ENCODE results near the gene LCE4A.

DNA sequence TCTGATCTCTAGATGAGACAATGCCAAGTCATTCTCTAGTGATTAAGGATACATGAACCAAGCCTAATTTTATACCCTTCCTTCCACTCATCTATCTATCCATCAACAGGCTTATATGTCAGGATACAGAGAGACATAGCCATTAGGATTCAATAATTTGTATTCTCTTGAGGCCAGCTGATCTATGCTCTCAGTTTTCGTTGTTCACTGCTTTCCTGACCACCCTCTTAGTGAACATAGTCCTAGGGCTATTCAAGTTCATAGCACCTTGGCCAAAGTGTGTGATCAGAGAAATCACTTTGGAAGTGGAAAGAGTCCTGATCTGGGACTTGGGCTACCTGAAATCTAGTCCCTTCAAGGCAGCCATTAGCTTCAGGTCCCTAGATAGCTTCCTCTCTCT lies 45.6 kb downstream of the LCE4A start:
- TF ChIP-seq YY1 (IDR thresholded peaks at IDR 0.05; ENCODE audit: low read depth) (no peak), RAD21 (IDR thresholded peaks at IDR 0.05; ENCODE audit: low read depth) (no peak), EGR1 (IDR thresholded peaks at IDR 0.05) (no peak), CEBPB (IDR thresholded peaks at IDR 0.05) (no peak), EP300 (IDR thresholded peaks at IDR 0.05; ENCODE audit: borderline replicate concordance) (no peak), ZBTB7A (IDR thresholded peaks at IDR 0.05; ENCODE audit: low read depth) (no peak), TAF1 (IDR thresholded peaks at IDR 0.05; ENCODE audit: low read depth) (no peak), FOXM1 (IDR thresholded peaks at IDR 0.05; ENCODE audit: borderline replicate concordance, low read depth) (no peak)
- TF ChIP-seq, protein P1, sequence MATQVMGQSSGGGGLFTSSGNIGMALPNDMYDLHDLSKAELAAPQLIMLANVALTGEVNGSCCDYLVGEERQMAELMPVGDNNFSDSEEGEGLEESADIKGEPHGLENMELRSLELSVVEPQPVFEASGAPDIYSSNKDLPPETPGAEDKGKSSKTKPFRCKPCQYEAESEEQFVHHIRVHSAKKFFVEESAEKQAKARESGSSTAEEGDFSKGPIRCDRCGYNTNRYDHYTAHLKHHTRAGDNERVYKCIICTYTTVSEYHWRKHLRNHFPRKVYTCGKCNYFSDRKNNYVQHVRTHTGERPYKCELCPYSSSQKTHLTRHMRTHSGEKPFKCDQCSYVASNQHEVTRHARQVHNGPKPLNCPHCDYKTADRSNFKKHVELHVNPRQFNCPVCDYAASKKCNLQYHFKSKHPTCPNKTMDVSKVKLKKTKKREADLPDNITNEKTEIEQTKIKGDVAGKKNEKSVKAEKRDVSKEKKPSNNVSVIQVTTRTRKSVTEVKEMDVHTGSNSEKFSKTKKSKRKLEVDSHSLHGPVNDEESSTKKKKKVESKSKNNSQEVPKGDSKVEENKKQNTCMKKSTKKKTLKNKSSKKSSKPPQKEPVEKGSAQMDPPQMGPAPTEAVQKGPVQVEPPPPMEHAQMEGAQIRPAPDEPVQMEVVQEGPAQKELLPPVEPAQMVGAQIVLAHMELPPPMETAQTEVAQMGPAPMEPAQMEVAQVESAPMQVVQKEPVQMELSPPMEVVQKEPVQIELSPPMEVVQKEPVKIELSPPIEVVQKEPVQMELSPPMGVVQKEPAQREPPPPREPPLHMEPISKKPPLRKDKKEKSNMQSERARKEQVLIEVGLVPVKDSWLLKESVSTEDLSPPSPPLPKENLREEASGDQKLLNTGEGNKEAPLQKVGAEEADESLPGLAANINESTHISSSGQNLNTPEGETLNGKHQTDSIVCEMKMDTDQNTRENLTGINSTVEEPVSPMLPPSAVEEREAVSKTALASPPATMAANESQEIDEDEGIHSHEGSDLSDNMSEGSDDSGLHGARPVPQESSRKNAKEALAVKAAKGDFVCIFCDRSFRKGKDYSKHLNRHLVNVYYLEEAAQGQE (IDR thresholded peaks at IDR 0.05; ENCODE audit: low read depth), result no peak
- TF ChIP-seq, protein P2, sequence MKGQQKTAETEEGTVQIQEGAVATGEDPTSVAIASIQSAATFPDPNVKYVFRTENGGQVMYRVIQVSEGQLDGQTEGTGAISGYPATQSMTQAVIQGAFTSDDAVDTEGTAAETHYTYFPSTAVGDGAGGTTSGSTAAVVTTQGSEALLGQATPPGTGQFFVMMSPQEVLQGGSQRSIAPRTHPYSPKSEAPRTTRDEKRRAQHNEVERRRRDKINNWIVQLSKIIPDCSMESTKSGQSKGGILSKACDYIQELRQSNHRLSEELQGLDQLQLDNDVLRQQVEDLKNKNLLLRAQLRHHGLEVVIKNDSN (IDR thresholded peaks at IDR 0.05), result no peak
- TF ChIP-seq, protein P3, sequence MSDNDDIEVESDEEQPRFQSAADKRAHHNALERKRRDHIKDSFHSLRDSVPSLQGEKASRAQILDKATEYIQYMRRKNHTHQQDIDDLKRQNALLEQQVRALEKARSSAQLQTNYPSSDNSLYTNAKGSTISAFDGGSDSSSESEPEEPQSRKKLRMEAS (IDR thresholded peaks at IDR 0.05), result no peak
